GM15510 (cell line): ENCODE data around the gene OAS1.

Source experiments
- POLR2A ChIP-seq: IDR thresholded peaks from 3 replicates; pipeline ENCODE4 v1.6.1; 2011; ENCODE audit warnings: borderline replicate concordance; ENCODE audit not compliant: insufficient read length; ENCODE audit errors: extremely low read depth

Gene OAS1

DNA sequence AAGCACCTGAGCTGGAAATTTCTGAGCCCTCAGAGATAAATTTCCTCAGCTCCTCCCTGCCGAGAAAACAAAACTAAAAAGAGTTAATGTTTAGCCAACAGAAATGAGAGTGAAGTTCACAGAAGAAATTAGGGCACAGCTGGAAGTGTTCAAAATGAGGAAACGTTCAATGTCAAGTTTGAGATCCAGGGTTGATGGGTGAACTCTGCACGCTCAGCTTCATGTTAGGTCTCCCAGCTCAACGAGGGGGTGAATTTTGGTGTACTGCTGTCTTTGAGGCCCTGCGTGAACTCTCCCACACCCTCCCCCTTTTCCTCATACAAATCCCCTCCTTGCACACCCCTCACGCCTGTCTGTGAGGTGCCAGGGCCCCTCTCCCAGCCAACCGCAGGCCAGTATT is 18.2 kb downstream of the OAS1 start:
- TF ChIP-seq POLR2A = no peak

DNA sequence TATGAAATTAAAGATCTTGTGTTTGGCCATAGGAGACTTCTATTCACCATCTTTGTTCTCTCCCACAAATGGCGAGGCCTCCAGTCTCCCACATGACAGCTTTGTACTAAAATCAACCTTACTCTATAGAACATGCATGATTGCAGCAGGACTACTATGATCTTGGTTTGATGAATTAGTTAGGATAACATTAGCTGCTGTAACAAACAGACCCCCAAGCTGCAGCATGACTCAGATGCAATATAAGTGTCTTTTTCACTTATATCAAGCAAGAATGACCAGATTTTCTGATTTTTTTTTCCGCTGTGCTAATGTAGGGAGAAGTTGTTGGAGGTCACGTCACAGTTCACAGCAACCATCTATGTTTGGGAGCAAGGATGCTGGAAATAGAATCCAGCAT is 20.7 kb downstream of the OAS1 start:
- no peak for TF ChIP-seq POLR2A

DNA sequence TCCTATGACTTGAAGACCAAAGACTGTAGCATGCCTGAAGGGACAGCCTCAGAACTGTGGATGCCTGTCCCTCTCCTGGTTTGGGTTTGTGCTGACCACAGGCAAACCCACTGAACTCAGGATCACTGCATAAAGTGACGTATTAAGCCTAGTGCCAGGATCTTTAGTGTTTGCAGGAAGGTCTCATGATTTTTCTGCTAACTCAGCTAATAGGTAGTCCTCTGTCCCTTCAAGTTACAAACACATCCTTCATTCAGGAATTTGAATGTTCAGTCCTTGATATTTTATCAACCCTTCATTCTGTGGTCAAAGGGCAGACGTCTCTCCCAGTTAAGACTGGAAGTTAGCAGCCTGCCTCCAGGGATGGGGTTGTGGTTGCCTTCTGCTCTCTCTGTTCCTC is 21.2 kb downstream of the OAS1 start:
- TF ChIP-seq POLR2A = no peak

DNA sequence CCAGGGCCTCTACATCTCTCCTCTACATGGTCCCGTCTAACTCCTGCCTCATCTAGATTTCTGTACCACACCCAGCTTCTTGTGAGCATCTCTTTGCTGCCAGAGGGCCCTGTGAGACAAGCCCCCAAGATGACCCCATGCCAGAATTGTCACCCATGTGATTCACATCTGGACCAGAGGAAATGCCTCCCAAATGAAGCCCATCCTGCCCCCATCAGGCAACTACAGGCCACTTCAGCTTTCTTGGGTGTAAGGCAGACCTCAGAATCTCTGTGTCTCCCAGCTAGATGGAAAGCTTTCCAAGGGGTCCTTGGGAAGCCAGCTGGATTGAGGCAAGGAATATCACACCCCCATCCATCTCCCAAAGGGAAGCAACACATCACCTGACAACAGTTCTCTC is 22.2 kb downstream of the OAS1 start:
- no peak for TF ChIP-seq POLR2A

DNA sequence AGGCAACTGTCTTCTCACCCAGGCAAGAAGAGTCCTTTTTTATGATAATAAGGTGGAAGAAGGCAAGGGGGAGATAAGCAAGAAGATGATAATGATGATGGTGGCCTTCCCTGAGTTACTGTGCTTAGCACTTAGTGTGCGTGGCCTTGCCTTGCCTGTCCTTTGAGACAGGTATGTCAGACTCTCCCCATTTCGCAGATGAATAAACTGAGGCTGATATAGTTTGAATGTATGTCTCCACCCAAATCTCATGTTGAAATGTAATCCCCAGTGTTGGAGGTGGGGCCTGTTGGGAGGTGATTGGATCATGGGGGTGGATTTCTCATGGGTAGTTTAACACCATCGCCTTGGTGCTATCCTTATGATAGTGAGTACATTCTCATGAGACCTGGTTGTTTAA is 23.0 kb downstream of the OAS1 start:
- TF ChIP-seq POLR2A = no peak

DNA sequence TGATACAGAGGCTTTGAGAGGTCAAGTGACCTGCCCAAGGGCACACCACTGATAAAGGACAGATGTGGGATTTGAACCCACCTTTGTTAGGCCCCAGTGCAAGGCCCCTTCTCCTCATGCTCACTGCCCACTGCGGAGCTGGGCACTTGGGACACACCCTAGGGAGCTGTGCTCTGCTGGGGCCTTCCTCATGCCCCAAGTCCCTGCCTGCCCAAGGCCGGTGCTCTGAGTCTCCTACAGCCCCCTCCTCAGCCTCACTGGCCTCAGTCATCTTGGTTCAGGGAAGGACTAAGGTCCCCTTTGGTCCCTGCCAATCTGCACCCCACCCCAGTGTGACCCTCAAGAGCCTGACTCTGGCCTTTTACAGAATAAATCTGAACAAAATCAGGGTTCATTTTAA is 23.6 kb downstream of the OAS1 start:
- no peak for TF ChIP-seq POLR2A

DNA sequence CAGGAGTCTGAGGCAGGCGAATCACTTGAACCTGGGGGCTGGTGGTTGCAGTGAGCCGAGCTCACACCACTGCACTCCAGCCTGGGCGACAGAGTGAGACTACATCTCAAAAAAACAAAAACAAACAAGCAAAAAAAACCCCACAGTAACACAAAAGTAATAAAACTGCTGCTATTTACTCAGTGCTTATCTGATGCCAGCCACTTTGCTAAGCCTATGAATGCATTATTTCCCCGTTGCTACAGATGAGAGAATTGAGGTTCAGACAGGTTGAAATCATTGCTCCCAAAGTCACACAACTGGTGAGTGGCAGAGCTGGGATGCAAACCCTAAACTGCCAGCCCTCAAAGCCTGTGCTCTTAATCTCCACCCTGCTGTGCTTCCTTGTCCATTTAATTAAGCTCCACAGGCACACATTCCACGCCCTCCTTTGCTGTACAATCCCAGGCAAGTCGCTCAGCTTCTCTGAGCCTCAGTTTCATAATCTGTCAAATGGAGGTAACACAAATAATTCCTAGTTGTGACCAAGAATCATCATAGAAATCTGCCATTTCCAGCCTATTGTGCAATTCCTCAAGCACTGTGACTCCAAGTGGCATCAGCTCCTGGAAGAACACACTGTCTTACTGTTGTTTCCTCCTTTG is 25.8 kb downstream of the OAS1 start:
- TF ChIP-seq POLR2A = no peak

DNA sequence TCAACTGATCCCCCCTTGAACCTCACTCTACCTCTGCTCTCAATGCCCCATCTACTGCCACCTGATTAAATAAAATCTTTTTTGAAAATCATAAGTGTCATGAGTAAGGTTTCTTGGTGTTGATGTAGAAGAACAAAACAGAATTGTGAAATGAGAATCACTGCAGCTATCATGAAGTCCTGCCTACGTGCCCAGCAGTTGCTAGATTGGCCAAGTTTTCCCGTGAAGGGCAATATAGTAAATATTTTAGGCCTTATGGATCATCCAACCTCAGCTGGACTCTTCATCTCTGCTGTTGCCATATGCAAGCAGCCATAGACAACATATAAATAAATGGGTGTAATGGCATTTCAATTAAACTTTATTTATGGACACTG is 26.4 kb downstream of the OAS1 start:
- TF ChIP-seq POLR2A = no peak

DNA sequence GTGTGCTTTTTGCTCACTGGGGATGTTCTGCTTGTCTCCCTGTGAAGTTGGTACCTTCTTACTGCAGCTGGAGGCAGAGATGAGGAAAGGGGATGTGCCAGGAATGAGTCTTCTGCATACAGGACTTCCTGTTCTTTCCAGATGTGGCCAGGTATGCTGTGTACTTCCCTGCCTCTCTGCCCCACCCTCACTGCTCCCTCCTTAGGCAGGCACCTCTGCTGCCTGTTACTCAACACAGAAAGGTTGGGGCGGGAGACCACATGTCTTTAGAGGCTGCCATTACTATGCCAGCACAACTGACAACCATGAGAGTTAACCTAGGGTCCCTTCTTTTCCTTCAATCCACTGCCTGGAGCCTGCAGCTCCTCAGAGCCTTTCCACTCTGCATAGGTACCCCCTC is 29.5 kb downstream of the OAS1 start:
- no peak for TF ChIP-seq POLR2A

DNA sequence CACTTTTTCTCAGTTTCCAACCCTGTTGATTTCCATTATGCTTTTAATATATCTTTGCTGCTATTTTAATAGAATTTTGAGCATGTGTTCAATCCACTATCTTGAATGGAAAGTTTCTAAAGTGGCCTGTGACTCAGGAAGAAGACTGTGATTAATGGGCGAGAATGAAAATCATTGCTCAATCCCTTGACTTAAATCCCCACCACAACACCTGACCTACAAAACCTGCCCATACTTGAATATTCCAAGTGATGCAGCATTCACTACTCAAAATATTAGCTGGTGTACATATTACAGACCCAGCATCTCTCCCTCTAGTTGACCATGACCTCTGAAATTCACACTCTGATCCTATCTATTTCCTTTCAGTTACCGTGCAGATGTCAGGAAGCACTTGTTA is 30.2 kb downstream of the OAS1 start:
- TF ChIP-seq POLR2A = no peak

DNA sequence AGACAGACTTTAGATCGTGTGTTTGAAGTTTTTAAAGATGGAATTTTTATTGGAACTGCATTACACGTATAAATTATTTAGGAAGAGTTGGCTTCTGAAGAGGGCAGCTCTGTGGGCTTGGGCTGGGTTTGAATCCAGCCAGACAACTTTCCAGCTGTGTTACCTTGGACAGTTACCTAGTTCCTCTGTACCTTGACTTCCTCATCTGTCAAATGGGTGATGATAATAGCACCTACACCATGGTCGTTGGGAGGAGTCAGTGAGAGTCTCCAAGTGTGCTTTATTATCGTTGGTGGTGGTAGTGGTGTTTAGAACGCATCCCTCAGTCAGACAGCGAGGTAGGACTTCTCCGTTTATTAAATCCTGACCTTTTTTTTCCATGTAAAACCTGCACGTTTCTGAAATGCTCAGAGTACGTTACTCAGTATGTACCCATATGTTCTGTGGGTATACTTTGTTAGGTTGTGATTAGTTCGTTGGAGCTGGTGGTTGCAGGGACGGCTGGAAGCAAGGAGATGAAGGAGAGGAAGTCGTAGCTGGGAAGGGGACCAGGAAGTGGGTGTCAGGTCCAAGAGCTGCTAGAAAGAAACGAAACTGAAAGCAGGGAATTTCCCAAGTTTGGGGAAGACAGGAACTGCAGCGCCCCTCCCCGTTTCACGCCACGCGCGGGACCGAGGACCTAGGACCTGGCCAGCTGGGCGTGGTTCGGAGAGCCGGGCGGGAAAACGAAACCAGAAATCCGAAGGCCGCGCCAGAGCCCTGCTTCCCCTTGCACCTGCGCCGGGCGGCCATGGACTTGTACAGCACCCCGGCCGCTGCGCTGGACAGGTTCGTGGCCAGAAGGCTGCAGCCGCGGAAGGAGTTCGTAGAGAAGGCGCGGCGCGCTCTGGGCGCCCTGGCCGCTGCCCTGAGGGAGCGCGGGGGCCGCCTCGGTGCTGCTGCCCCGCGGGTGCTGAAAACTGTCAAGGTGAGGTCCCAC is 31.3 kb downstream of the OAS1 start, which contains the start of gene OAS3:
TSS of gene OAS3 (plus strand) at position 734 of the 979 bp plus-strand sequence. CDS start at position 791, 57 bp downstream.
- peak; percentile 39 for TF ChIP-seq POLR2A

DNA sequence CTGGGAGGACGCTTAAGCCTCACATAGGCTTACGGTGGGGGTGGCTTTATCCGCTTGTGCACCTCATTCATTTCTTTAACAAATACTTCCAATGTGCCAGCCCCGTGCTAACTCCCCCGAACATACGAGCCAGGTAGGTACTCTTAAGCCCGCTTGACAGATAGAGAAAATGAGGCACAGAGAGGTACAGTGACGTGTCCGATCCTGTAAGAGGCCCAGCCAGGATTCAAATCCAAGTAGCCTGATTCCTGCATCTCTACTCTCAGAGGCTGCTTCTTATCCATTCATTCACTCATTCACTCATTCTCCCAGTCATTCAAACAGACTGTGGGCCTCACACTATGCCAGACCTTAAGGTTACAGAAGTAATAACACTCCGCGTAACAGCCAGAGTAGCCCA is 32.0 kb downstream of the OAS1 start:
- no peak for TF ChIP-seq POLR2A

DNA sequence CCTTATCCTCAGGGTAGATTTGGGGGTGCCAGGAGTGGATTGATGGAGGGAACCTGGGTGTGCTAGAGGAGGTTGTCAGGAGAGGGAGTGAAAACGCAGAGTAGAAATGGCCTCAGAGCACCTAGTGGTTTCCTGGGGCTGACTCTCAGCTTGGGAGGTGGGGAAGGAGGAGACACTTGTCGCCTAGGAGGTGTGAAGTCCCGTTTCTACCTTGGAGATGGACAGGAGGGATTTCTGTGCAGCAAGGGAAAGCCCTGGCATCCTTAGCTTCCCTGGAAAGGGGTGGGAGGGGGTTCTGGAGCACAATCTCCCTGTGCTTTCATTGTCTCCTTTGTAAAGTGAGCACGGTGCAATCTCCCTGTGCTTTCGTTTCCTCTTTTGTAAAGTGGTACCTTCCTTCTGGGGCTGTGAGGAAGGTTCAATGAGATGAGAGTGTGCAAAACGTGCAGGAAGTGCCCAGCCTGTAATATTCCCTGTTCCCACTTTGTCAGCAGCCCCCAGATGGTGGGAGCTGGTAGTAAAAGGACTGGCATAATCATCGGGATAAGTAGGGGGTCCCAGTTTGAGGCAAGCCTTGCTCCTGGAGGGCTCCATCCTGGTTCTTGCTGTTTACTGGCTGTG is 33.1 kb downstream of the OAS1 start:
- TF ChIP-seq POLR2A = peak; percentile 21

DNA sequence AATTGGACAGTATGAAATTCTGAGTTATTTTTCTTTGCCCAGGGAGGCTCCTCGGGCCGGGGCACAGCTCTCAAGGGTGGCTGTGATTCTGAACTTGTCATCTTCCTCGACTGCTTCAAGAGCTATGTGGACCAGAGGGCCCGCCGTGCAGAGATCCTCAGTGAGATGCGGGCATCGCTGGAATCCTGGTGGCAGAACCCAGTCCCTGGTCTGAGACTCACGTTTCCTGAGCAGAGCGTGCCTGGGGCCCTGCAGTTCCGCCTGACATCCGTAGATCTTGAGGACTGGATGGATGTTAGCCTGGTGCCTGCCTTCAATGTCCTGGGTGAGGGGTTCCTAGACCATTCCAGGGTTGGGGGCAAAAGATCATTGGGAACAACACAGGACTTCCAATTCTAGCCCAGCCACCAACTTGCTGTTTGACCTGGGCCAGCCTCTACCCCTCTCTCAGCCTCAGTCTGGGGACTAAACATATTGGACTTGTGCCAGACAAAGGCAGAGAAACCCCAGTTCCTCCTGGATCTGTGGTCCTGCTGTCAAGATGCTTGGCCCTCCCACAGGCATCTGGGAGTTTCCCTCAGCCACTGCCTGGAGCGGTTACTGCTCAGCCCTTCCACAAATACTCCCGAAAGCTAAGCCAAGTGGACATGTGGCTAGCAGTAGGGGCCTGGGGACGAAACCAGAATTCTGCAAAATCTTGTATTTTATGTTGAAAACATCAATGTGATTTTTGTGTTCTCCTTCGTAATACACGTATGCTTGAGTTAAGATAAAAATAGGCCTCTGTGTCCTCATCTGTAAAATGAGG is 35.0 kb downstream of the OAS1 start:
- TF ChIP-seq POLR2A = no peak

DNA sequence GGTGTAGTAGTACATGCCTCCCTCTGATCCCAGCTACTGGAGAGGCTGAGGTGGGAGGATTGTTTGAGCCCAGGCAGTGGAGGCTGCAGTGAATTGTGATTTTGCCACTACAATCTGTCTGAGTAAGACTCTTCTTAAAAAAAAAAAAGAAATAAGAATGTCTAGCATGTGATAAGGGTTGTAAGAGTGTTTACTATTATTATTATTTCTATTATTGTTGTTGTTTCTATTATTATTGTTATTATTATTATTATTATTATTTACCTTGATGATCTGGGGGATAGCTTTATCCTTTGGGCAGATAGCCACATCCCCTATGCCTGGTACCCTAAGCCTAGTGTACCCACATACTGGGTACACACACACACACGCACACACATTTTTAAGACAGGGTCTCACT is 35.8 kb downstream of the OAS1 start:
- no peak for TF ChIP-seq POLR2A
